Nephron (organoid): ENCODE results near the gene TUT7.

Source experiments
- H3K27ac Mint-ChIP-seq, 3 experiments: 2 replicates each; pipeline ENCODE4 v1.8.0; 2020; ENCODE audit warnings: mixed read lengths in 3 of 3, mild to moderate bottlenecking in 2 of 3, moderate library complexity in 1 of 3
- H3K27me3 Mint-ChIP-seq: 2 replicates; pipeline ENCODE4 v1.8.0; 2021; ENCODE audit warnings: low read depth, mild to moderate bottlenecking, moderate library complexity, mixed read lengths
- H3K36me3 Mint-ChIP-seq: 2 replicates; pipeline ENCODE4 v1.8.0; 2020; ENCODE audit warnings: low read depth, mixed read lengths
- H3K4me1 Mint-ChIP-seq: 2 replicates; pipeline ENCODE4 v1.8.0; 2020; ENCODE audit warnings: mixed read lengths
- H3K4me3 Mint-ChIP-seq, 3 experiments: 2 replicates each; pipeline ENCODE4 v1.8.0; 2020; ENCODE audit warnings: mild to moderate bottlenecking in 3 of 3, mixed read lengths in 3 of 3, moderate library complexity in 2 of 3
- H3K9me3 Mint-ChIP-seq: 2 replicates; pipeline ENCODE4 v1.8.0; 2020; ENCODE audit warnings: mixed read lengths
- TF ChIP-seq, protein P1 (sequence below), 3 experiments: fragments of 200-600 bp; sonication (generic); IDR thresholded peaks; one replicate each; pipeline ENCODE4 v1.5.0; 2021; ENCODE audit warnings: antibody characterized with exemption in 3 of 3; ENCODE audit not compliant: unreplicated experiment in 3 of 3

Gene TUT7

DNA sequence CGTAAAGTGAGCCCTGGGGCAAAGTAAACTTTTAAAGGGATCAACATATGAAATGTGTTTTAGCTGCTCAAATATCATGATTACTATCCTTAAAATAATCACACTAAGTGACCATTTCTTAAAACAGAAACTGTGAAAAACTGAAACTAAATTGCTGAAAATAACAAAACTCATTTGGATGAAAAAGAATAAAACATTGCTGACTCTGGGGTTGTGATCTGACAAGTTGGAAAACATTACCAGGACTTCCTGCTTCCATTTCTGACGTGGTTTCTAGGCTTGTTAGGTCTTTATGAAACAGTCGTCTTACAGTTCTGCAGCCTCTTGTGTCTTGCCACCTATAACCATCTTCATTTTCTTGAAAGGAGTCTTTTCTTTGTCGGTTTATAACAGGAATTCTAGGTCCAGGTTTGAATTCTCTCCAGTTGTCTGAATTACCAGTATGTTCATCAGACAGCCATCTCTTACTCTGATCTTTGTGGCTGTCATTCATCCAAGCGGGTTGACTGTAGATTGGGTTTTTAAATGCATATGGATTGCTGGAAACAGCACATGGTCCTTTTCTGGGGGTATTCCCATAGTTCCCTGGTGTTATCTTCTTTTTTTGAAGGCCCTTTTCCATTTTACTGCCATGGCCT, 1.7 kb downstream of the TUT7 start:
- TF ChIP-seq, protein P1, sequence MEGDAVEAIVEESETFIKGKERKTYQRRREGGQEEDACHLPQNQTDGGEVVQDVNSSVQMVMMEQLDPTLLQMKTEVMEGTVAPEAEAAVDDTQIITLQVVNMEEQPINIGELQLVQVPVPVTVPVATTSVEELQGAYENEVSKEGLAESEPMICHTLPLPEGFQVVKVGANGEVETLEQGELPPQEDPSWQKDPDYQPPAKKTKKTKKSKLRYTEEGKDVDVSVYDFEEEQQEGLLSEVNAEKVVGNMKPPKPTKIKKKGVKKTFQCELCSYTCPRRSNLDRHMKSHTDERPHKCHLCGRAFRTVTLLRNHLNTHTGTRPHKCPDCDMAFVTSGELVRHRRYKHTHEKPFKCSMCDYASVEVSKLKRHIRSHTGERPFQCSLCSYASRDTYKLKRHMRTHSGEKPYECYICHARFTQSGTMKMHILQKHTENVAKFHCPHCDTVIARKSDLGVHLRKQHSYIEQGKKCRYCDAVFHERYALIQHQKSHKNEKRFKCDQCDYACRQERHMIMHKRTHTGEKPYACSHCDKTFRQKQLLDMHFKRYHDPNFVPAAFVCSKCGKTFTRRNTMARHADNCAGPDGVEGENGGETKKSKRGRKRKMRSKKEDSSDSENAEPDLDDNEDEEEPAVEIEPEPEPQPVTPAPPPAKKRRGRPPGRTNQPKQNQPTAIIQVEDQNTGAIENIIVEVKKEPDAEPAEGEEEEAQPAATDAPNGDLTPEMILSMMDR (IDR thresholded peaks at IDR 0.05; ENCODE audit: unreplicated experiment in 3 of 3): no peak

DNA sequence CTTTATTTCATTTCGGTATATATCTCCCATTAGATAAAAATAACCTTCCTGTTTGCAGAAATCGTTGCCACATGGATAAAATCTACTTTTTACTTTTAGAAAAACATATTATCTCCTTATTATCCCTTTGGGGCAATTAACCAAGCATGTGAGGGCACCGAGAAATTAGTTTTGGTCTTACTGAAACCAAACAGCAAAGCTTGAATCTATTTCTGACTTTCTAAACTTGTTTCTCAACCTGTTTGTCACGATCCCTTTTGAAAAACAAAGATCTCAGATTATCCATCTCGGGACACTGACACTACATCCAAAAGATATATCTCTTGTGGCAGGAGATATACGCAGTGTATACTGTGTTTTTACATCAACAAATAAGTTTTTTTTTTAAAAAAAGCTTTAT, 2.3 kb downstream of the TUT7 start:
- H3K27ac Mint-ChIP-seq: no peak overlapping the region
- no peaks in the 10 kb centered on the region for H3K27me3 Mint-ChIP-seq
- peaks cover 33% of the 10 kb centered on the region for H3K36me3 Mint-ChIP-seq
- H3K4me3 Mint-ChIP-seq: peak overlapping the region; percentile 38 to 65 (median 59)
- H3K4me1 Mint-ChIP-seq: peaks cover 47% of the 10 kb centered on the region
- TF ChIP-seq, protein P1 (IDR thresholded peaks at IDR 0.05; ENCODE audit: unreplicated experiment in 3 of 3): no peak
- no peaks in the 10 kb centered on the region for H3K9me3 Mint-ChIP-seq

More for the DNA sequence above, 1.7 kb downstream of the TUT7 start:
- H3K4me1 Mint-ChIP-seq: peaks cover 47% of the 10 kb centered on the region
- no peaks in the 10 kb centered on the region for H3K27me3 Mint-ChIP-seq
- H3K9me3 Mint-ChIP-seq: no peaks in the 10 kb centered on the region
- H3K4me3 Mint-ChIP-seq: peak overlapping the region; percentile 95 to 100 (median 97)
- peaks cover 33% of the 10 kb centered on the region for H3K36me3 Mint-ChIP-seq
- H3K27ac Mint-ChIP-seq: peak overlapping the region in 2 of 3 experiments; percentile 9 to 57

DNA sequence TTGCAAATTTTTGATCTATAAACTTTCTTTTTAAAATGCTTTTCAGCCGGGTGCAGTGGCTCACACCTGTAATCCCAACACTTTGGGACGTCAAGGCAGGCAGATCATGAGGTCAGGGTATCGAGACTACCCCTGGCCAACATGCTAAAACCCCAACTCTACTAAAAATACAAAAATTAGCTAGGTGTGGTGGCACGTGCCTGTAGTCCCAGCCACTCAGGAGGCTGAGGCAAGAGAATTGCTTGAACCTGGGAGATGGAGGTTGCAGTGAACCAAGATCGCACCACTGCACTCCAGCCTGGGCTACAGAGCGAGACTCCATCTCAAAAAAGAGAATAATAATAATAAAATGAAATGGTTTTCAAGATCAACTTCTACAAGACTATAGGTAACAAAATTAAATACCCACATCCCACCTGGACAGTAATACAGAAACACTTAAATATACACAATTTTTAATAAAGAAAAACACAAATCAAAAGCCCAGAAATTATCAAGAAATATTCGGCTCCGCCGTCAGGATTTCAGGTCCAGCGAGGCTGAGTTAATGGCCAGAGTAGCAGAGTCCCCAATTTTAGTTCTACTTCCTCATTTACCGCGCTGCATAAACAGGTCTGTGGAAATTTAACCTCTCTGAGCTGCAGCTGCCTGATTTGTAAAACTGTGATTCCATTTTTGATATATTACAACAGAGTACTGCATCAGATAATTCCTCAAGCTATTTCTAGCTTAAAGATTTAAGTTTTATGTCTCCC, 4.0 kb downstream of the TUT7 start:
- Mint-ChIP-seq H3K36me3 (peaks cover 43% of the 10 kb centered on the region), H3K9me3 (no peaks in the 10 kb centered on the region), H3K4me3 (peak overlapping the region in 1 of 3 experiments; percentile 40), H3K4me1 (peaks cover 46% of the 10 kb centered on the region), H3K27ac (no peak overlapping the region), H3K27me3 (no peaks in the 10 kb centered on the region)
- TF ChIP-seq, protein P1 (IDR thresholded peaks at IDR 0.05; ENCODE audit: unreplicated experiment in 3 of 3): no peak

DNA sequence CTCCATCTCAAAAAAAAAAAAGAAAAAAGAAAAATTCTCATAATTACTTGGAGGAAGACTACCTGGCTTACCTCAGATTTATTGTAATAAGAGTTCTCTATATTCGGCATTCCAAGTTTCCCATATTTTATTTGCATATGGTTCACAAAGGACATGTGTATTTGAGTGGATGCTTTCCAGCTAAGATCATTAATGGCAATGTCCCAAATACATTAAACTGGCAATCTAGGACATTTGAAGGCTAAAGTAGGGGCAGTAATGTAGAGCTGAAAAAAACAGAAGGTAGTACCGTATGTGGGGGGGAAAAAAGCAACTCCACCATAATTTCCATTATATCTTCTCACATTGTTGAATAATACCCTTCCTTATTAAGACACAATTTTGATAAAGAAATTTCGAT, 4.9 kb downstream of the TUT7 start:
- Mint-ChIP-seq H3K4me1 (peaks cover 41% of the 10 kb centered on the region), H3K9me3 (no peaks in the 10 kb centered on the region), H3K27me3 (no peaks in the 10 kb centered on the region), H3K4me3 (peak overlapping the region in 1 of 3 experiments; percentile 13), H3K27ac (no peak overlapping the region), H3K36me3 (peaks cover 51% of the 10 kb centered on the region)
- TF ChIP-seq, protein P1 (IDR thresholded peaks at IDR 0.05; ENCODE audit: unreplicated experiment in 3 of 3): no peak

DNA sequence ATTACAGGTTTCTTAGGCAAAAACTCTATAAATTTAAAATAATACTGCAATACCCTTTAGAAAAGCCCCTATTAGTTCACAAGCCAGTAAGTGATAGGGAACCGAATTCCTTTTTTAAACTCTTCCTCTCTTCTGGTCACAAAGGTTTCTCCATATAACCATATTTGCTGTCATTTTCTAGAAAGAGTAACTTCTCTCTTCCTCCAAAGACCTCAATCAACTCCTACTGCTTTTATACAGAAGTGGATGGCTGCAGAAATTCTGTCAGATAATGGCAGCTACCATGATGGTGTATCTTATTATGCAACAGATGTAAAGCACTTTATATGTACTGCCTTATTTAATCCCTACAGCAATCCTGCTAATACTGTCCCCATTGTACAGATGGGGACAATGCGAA, 6.2 kb downstream of the TUT7 start:
- peaks cover 31% of the 10 kb centered on the region for H3K4me1 Mint-ChIP-seq
- TF ChIP-seq, protein P1 (IDR thresholded peaks at IDR 0.05; ENCODE audit: unreplicated experiment in 3 of 3): no peak
- H3K9me3 Mint-ChIP-seq: no peaks in the 10 kb centered on the region
- no peak overlapping the region for H3K4me3 Mint-ChIP-seq
- H3K27ac Mint-ChIP-seq: no peak overlapping the region
- H3K27me3 Mint-ChIP-seq: no peaks in the 10 kb centered on the region
- peaks cover 52% of the 10 kb centered on the region for H3K36me3 Mint-ChIP-seq
